HG02678 (cell line): ENCODE data around the gene CCR4.
"Not testable (repeated sequence)": the region's sequence is repeated elsewhere in the genome, so short reads cannot be mapped to it uniquely, and the experiment has no call there.

Source experiments
- ATAC-seq: cut with Tn5 transposase; IDR thresholded peaks from one replicate; pipeline ENCODE4 v1.9.1; 2021; ENCODE audit warnings: mild to moderate bottlenecking, moderate library complexity; ENCODE audit not compliant: unreplicated experiment

CCR4 gene

DNA sequence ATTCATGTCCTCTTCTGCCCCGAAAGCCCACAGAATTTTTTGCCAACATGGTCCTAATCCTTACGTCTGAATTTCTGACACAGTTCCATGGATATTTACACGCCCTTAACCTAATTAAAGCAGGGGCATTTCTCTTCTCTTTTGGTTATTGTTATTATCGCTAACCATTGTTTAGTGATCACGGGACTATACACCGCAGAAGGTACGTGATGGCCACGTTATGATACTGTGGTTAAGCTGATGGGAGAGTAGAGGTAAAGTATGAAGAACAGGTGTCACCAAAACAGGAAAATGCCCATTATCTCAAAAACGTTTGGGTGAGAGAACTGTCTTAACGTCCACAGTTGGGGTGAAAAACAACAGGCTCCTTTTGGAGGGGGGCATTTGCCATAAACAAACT lies 26.4 kb downstream of the CCR4 start:
- no peak for ATAC-seq

- no peak for ATAC-seq
These were observed 26.9 kb downstream of the CCR4 start for GRCh38 chr3:32978331-32978730.

- ATAC-seq: no peak
These were observed 31.7 kb downstream of the CCR4 start for GRCh38 chr3:32983124-32983523.

- not testable (repeated sequence) for ATAC-seq
These were observed 33.5 kb downstream of the CCR4 start for GRCh38 chr3:32984918-32985317.

GRCh38 chr3:32989171-32989570 lies 37.7 kb downstream of the CCR4 start:
- no peak for ATAC-seq

GRCh38 chr3:32990116-32990515 lies 38.7 kb downstream of the CCR4 start:
- no peak for ATAC-seq

GRCh38 chr3:32991781-32992180 lies 40.3 kb downstream of the CCR4 start:
- no peak for ATAC-seq

- ATAC-seq: peak; percentile 9
These were observed 40.9 kb downstream of the CCR4 start for GRCh38 chr3:32992310-32992686.

DNA sequence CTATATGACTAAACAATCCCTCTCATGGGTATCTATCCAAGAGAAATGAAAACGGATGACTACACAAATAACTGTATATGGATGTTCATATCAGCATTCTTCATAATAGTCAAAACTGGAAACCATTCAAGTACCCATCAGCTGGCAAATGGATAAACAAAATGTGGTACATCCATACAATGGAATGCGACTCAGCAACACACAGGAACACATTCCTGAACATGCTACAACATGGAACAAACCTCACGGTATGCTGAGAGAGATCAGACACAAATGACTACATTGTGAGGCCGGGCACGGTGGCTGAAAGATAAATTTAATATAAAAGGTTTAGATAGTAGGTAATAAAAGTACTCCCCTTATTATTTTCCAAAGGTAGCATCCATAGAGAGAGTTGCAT lies 42.6 kb downstream of the CCR4 start:
- ATAC-seq: no peak

DNA sequence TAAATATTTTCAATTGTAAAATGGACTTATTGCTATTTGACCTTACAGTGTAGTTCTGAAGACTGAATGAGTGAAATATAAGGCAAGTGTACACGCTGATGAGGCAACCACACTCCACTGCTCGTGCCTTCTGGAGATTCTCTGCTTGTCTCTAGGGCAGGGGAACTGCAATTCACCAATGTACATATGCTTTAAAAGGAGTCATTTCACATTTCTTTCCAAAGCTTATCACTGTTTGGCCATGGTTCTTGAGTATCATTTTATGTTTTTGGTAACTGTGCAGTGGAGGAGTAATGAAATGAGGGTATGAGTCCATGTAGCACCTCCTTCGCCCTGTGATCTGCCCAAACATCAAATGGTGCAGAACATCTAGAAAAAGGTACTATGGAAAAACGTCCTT lies 43.7 kb downstream of the CCR4 start:
- ATAC-seq: no peak

DNA sequence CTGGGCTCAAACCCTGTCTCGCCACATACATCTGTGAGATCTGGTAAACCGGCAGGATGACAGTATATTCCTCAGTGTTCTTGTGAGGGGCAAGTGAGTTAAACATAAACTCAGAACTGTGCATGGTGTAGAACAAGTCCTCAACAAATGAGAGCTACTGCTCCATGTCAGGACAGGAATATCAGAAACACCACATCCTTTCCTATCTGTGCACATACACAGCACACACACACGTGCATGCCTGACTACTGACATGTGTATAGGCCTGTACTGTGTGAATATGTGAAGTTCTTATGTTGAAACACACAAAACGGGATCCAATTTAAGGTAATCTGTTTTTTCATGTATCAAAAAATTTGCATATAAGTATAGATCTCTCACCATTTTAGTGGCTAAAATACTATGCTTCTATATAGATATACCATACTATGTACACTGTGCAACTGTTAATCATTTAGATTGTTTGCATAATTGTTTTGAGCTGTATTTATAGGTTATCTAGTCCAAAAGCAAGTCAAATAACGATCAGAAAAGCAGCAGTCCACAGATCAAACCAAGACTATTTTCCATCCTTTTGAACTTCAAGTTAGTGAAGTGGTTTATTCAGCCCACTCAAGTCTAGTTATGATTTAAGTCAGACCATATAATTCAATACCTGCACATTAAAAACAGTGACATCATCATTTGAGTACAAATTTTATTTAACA lies 44.8 kb downstream of the CCR4 start:
- ATAC-seq: no peak

DNA sequence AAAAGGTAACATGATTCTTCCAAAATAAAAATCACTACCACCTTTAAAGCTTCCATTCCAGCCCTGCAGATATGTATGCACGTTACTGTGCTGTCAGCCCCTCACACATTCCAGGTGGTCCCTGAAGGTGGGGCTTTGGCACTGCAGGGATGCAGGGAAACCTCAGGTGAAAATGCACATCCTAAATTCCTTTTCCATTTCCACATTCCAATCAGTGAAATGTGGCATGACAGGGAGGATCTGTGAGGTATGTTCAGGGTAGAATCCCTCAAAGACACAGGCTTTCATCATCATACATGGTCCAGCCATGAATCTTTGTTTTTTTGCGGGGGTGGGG lies 45.3 kb downstream of the CCR4 start:
- ATAC-seq: no peak

- no peak for ATAC-seq
These were observed 47.4 kb downstream of the CCR4 start for GRCh38 chr3:32998631-32999451.

DNA sequence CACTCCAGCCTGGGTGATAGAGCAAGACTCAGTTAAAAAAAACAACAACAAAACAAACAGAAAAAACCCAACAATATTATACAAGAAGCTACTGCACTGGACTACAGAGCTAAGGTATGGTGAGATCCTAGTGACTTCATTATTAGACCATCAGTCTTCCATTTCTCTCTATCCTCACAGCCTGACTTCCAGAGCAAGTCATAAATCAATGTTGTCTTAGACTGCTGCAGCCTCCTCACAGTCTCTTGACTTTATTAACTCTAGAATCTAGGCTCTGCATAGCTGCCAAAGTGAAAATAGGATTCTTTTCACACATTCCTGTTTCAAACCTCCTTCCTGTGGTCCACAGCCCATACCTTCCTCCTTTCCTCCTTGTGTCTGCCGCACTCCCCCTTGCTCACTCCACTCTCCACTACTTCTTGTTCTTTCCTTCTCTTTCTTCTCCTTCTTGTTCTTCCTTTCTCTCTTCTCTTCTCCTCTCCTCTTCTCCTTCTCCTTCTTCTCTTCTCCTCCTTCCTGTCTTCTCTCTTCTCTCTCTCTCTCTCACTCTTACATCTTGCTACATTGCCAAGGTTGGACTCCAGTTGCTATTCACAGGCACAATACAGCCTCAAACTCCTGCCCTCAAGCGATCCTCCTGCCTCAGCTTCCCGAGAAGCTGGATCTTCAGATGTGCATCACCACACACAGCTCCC lies 49.4 kb downstream of the CCR4 start:
- no peak for ATAC-seq

- peak; percentile 77 for ATAC-seq
These were observed 50.4 kb downstream of the CCR4 start for GRCh38 chr3:33001889-33002288.

DNA sequence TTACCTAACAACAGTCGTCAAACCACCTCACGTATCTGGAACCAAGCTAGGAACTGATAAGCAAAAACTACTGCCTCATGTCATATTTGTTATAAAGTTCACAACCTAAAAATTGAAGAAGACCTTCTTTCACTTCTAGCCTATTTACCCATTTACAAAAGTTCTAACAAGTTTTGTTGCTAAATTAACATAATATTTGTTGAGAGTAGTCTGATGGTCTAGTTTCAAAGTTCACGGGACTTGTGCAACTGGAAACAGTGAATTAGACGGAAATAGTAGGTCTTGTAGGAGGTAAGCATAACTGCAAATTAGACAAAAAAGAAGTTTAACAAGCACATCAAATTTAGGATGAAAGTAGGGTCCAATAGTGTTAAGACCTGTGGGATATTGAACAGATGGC lies 51.9 kb downstream of the CCR4 start:
- ATAC-seq: no peak

GRCh38 chr3:33004205-33004604 lies 52.8 kb downstream of the CCR4 start:
- no peak for ATAC-seq

DNA sequence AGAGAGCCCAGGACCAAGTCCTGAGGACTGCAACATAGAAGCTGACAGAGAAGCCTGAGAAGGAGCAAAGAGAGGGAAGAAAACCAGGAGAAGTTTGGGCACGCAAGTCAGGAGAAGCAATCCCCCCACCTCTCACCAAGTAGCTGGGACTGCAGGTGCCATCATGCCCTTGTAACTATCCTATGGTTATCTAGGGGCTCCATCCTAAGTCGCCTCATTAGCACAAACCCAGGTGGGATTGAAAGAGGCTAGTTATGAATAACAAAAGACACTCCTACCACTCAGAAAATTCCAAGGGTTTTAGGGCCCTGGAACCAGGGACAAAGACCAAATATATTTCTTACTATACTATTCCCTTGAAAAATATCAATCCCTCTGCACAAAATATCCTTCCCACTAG lies 53.5 kb downstream of the CCR4 start:
- no peak for ATAC-seq
